GM12878 (cell line): Measurements from ENCODE around the gene TOPAZ1. TPM values are rescaled to one million over a fixed set of nuclear protein-coding genes. Genes with fewer than 3 reads are reported as not detected.

Source experiments
- ATAC-seq: fragments of 200-7000 bp; cut with Tn5 transposase; 3 replicates; pipeline ENCODE4 v1.9.1; 2020; ENCODE audit warnings: mild to moderate bottlenecking, moderate library complexity
- BruUV-seq: library from RNA; stranded (reverse); fragments of 400-500 nt; replicated peaks from 2 replicates; lab custom pipeline; 2021; lab: Mats Ljungman, UMichigan
- CTCF ChIA-PET: fragments of 300-600 bp; sonication (Branson Sonifier 250); formaldehyde crosslinking; extraction: SDS; loops from one replicate; lab custom pipeline; 2021; ENCODE audit warnings: inconsistent platforms; lab: Yijun Ruan, JAX
- POLR2A ChIA-PET: fragments of 350-600 bp; formaldehyde crosslinking; extraction: SDS; loops from one replicate; lab custom pipeline; 2021; ENCODE audit warnings: inconsistent platforms; lab: Charles Lee
- RAD21 ChIA-PET: fragments of 300-600 bp; sonication (Branson Sonifier 250); formaldehyde crosslinking; loops from one replicate; lab custom pipeline; 2023; ENCODE audit warnings: antibody characterized with exemption; ENCODE audit not compliant: unreplicated experiment; lab: Charles Lee
- SMC1A ChIA-PET: fragments of 300-600 bp; sonication (Branson Sonifier 250); formaldehyde crosslinking; loops from one replicate; lab custom pipeline; 2023; ENCODE audit not compliant: unreplicated experiment, uncharacterized antibody; lab: Charles Lee
- DNase-seq: peaks from one replicate; pipeline ENCODE4 v3.0.0-alpha.2; 2011; ENCODE audit warnings: low read depth, low spot score
- FAIRE-seq: peaks from 3 replicates; lab custom pipeline; 2011; peaks lifted over from hg19 to GRCh38; lab: Jason Lieb, UNC
- H2AFZ ChIP-seq: 2 replicates; pipeline ENCODE4 v1.6.0; 2011; ENCODE audit warnings: low read depth, low read length, control low read depth; ENCODE audit not compliant: control insufficient read depth
- H3K27ac ChIP-seq: 2 replicates; pipeline ENCODE4 v1.5.1; 2011; ENCODE audit warnings: control low read depth; ENCODE audit not compliant: control insufficient read depth, insufficient read depth
- H3K27me3 ChIP-seq, 2 experiments: replicated peaks in 1 of 2; 2 replicates each; pipeline versions ENCODE4 v1.6.0 to v1.6.1; 2011; ENCODE audit warnings: low read length in 1 of 2; ENCODE audit not compliant: control insufficient read depth in 2 of 2, insufficient read depth in 2 of 2
- H3K36me3 ChIP-seq, 2 experiments: 2 replicates each; pipeline ENCODE4 v1.5.1; 2011; ENCODE audit warnings: low read length in 1 of 2; ENCODE audit not compliant: control insufficient read depth in 2 of 2, insufficient read depth in 2 of 2
- H3K4me1 ChIP-seq: 2 replicates; pipeline ENCODE4 v1.6.1; 2011; ENCODE audit warnings: mild to moderate bottlenecking, low read length, moderate library complexity, mixed read lengths; ENCODE audit not compliant: control insufficient read depth, insufficient read depth
- H3K4me2 ChIP-seq: 2 replicates; pipeline ENCODE4 v1.6.0; 2011; ENCODE audit warnings: control low read depth; ENCODE audit not compliant: control insufficient read depth, insufficient read depth
- H3K4me3 ChIP-seq: fragments of 200-600 bp; sonication (generic); 2 replicates; pipeline ENCODE4 v1.5.1; 2016
- H3K79me2 ChIP-seq: 2 replicates; pipeline ENCODE4 v1.6.0; 2011; ENCODE audit warnings: low read length; ENCODE audit not compliant: control insufficient read depth, insufficient read depth
- H3K9ac ChIP-seq: 2 replicates; pipeline ENCODE4 v1.8.0; 2011; ENCODE audit warnings: low read length, control low read depth, mixed read lengths; ENCODE audit not compliant: control insufficient read depth, insufficient read depth
- H3K9me3 ChIP-seq: replicated peaks from 3 replicates; pipeline ENCODE4 v1.5.1; 2011; ENCODE audit warnings: mild to moderate bottlenecking, low read length; ENCODE audit not compliant: control insufficient read depth, insufficient read depth
- H4K20me1 ChIP-seq: 2 replicates; pipeline ENCODE4 v1.6.0; 2011; ENCODE audit not compliant: control insufficient read depth, insufficient read depth
- KDM1A ChIP-seq: fragments of 200-600 bp; sonication (generic); IDR thresholded peaks from 2 replicates; pipeline ENCODE4 v1.6.1; 2016; ENCODE audit warnings: borderline replicate concordance
- POLR2AphosphoS5 ChIP-seq: IDR thresholded peaks from 2 replicates; pipeline ENCODE4 v1.6.1; 2011; ENCODE audit warnings: mild to moderate bottlenecking, low read length, inconsistent platforms
- SPI1 ChIP-seq: IDR thresholded peaks from 2 replicates; pipeline ENCODE4 v1.6.1; 2011; ENCODE audit warnings: low read depth, mild to moderate bottlenecking, low read length, moderate library complexity, borderline replicate concordance; ENCODE audit not compliant: insufficient read depth
- WGBS: methylation state at CpG from one replicate; pipeline ENCODE4 v1.1.6; 2016; ENCODE audit warnings: low lambda C conversion rate; ENCODE audit not compliant: insufficient replicate concordance, insufficient coverage; ENCODE audit errors: missing lambda C conversion rate; 5-methylcytosine and 5-hydroxymethylcytosine counted together
- in situ Hi-C: fragments of 300-500 bp; cut with MboI; formaldehyde crosslinking; loops from 9 replicates; pipeline ENCODE4 v1.14.3; 2018; ENCODE audit warnings: mixed read lengths
- intact Hi-C: fragments of 100-400 bp; cut with micrococcal nuclease; formaldehyde crosslinking; loops from one replicate; pipeline ENCODE4 v1.14.2; 2022; ENCODE audit not compliant: unreplicated experiment
- polyA plus RNA-seq, 11 experiments: library from polyadenylated mRNA; depleted of rRNA in 4 of 11; unstranded in 6 of 11; stranded (reverse) in 5 of 11; fragments of >200 nt; fragmentation: Nextera tagmentation in 4 of 11; fragmentation: Illumina TruSeq in 1 of 11; extraction: Ambion mirVana in 4 of 11; extraction: Trizol in 1 of 11; gene quantifications; 1 replicate in 1 of 11; 2 replicates in 10 of 11; pipeline versions ENCODE4 v1.2.1 to v1.2.3, GENCODE V29; 2011 to 2016; ENCODE audit warnings: inconsistent platforms in 2 of 11, missing spikeins in 2 of 11, low read depth in 1 of 11
- total RNA-seq, 4 experiments: library from RNA; depleted of rRNA in 3 of 4; stranded (reverse); fragments of >200 nt in 3 of 4; fragmentation: Illumina TruSeq in 1 of 4; extraction: Trizol in 1 of 4; gene quantifications; 2 replicates each; pipeline versions ENCODE4 v1.2.1 to v1.2.3, GENCODE V29; 2013 to 2021

Gene TOPAZ1
- total and polyA plus RNA-seq, 10 of the 15 experiments (the other 5 are each of a cell fraction or from before 2014, with no cell fraction given), result 0.02 TPM; not detected in 9

DNA sequence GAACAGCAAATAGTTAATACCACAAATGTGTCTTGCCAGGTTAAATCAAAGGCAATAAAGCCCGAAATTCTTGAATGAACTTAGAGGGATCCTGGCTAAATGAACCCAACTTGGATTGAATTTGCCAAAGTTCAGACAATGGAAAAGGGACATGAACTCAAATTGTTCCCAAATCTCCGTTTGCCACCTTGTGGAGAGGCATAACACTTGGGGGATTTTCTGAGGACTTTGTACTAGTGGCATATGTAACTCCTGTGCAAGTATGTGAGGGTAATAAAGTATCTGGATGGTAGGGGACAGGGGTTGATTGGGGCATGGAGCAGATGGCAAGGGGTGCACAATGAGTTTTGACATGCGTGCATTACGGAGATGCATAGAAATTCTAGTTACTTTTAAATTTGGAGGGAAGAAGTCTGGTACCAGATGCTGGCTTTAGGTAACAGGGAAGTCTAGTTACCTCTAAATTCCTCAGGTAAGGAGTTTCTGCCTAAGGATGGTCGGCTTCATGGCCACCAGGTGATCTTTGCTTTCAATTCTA lies 95.6 kb downstream of the TOPAZ1 start:
- Histone ChIP-seq H3K4me2 (peak overlapping the region; percentile 64), H4K20me1 (no peaks in the 10 kb centered on the region), H3K9me3 (no peaks in the 10 kb centered on the region), H3K9ac (peak overlapping the region; percentile 93; the same call in 1 of the 2 replicates), H3K79me2 (peaks cover 23% of the 10 kb centered on the region), H3K4me1 (no peaks in the 10 kb centered on the region), H3K36me3 (no peaks in the 10 kb centered on the region), H3K4me3 (peak overlapping the region; percentile 87; the same call in 1 of the 2 replicates), H2AFZ (peak overlapping the region; percentile 93), H3K27me3 (no peaks in the 10 kb centered on the region), H3K27ac (no peak overlapping the region; the same call in 1 of the 2 replicates)
- DNase-seq, result no peak
- ChIA-PET CTCF (interaction anchor here (0.6 to 3.2 kb wide), 3 partner anchors 26 to 102 kb away, joined by 4 to 19 read pairs (median 7); no protein-coding TSS in a partner anchor), POLR2A (interaction anchor here (1.0 to 2.8 kb wide), 5 partner anchors 26 to 428 kb away, joined by 3 to 12 read pairs (median 4); no protein-coding TSS in a partner anchor), RAD21 (interaction anchor here (0.6 to 4.9 kb wide), 6 partner anchors 14 to 575 kb away, joined by 3 to 35 read pairs (median 10); partner anchors contain the start of gene ZNF445), SMC1A (interaction anchor here (1.1 to 5.1 kb wide), 8 partner anchors 8 to 182 kb away, joined by 4 to 40 read pairs (median 8); partner anchors contain the start of gene ZNF445)
- FAIRE-seq, result no peak
- BruUV-seq, result no TSS peak
- TF ChIP-seq SPI1, result no peak
- TF ChIP-seq KDM1A, result no peak
- no peak for TF ChIP-seq POLR2AphosphoS5
- in situ Hi-C loops (no loop called here), intact Hi-C loops (loop anchor here (5.0 kb wide), 1 partner anchor 175 kb away; no protein-coding TSS in a partner anchor)
- ATAC-seq, result no peak
- 74% methylated on average over 5 of the region's 5 CpGs for WGBS
